ENCODE data around the gene SDK1. TPM values are rescaled to one million over a fixed set of nuclear protein-coding genes. Genes with fewer than 3 reads are reported as not detected.

SDK1 gene
- total RNA-seq, 1 donor from 2014 or later, result 10.9 TPM

DNA sequence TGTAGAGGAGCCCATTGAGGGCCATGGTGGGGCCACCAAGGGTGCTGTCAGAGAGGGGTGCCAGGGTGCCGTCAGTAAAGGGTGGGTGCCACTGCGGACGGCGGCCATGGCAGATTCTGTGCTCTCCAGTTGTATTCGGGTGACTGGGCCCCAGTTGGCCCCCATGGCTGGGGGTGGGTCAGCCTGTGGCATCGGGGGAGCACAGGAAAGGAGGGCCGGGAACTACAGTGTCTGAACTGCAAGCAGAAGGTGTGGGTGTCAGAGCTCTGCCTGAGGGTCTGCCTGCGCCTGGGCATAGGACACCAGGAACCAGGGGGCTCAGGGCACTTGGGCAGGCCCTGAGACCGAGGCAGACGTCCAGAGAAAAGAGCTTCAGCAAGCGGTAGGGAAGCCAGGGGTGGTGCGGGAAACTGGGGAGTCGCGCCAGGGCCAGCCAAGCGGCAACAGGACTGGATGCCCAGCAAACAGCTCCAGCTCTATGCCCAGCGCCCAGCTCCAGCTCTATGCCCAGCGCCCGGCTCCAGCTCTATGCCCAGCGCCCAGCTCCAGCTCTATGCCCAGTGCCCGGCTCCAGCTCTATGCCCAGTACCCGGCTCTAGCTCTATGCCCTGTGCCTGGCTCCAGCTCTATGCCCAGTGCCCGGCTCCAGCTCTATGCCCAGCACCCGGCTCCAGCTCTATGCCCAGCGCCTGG is 878.8 kb downstream of the SDK1 start:
- no peaks in the 10 kb centered on the region for H3K9me3 Mint-ChIP-seq (ENCODE audit: low read depth)
- no peaks in the 10 kb centered on the region for H3K27me3 Mint-ChIP-seq (ENCODE audit: low read depth)

DNA sequence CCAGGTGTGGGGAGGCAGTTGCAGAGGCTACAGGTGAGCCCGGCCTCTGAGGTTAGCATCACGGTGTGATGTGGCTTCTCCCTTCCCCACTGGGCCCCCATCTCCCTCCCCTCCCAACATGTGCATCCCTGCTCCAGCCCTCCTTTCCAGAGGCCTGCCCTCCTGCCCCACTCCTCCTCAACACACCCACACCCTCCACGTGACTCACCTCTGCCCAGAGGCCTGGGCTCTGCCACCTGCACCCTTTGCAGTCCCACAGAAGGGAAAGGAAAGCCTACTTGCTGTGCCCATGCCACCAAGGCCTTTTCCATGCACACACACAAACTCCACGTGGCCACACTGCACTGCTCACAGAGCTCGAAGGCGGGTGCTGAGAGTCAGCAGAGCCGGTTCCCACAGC is 880.4 kb downstream of the SDK1 start:
- TF ChIP-seq, protein P1, sequence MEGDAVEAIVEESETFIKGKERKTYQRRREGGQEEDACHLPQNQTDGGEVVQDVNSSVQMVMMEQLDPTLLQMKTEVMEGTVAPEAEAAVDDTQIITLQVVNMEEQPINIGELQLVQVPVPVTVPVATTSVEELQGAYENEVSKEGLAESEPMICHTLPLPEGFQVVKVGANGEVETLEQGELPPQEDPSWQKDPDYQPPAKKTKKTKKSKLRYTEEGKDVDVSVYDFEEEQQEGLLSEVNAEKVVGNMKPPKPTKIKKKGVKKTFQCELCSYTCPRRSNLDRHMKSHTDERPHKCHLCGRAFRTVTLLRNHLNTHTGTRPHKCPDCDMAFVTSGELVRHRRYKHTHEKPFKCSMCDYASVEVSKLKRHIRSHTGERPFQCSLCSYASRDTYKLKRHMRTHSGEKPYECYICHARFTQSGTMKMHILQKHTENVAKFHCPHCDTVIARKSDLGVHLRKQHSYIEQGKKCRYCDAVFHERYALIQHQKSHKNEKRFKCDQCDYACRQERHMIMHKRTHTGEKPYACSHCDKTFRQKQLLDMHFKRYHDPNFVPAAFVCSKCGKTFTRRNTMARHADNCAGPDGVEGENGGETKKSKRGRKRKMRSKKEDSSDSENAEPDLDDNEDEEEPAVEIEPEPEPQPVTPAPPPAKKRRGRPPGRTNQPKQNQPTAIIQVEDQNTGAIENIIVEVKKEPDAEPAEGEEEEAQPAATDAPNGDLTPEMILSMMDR (IDR thresholded peaks at IDR 0.05), result no peak
- Mint-ChIP-seq H3K27me3 (ENCODE audit: low read depth) (no peaks in the 10 kb centered on the region), H3K4me1 (ENCODE audit: low read depth) (no peaks in the 10 kb centered on the region), H3K4me3 (ENCODE audit: unreplicated experiment) (no peak overlapping the region), H3K9me3 (ENCODE audit: low read depth) (no peaks in the 10 kb centered on the region), H3K36me3 (ENCODE audit: low read depth) (peaks cover 3% of the 10 kb centered on the region), H3K27ac (ENCODE audit: unreplicated experiment) (no peak overlapping the region)
- peak; percentile 72 for DNase-seq (ENCODE audit: low spot score)

More for the DNA sequence above, 878.8 kb downstream of the SDK1 start:
- TF ChIP-seq, protein P1 (IDR thresholded peaks at IDR 0.05), result no peak
- Mint-ChIP-seq H3K4me1 (ENCODE audit: low read depth) (no peaks in the 10 kb centered on the region), H3K36me3 (ENCODE audit: low read depth) (peaks cover 2% of the 10 kb centered on the region), H3K4me3 (ENCODE audit: unreplicated experiment) (no peak overlapping the region), H3K27ac (ENCODE audit: unreplicated experiment) (no peak overlapping the region)
- peak; percentile 75 for DNase-seq (ENCODE audit: low spot score)

DNA sequence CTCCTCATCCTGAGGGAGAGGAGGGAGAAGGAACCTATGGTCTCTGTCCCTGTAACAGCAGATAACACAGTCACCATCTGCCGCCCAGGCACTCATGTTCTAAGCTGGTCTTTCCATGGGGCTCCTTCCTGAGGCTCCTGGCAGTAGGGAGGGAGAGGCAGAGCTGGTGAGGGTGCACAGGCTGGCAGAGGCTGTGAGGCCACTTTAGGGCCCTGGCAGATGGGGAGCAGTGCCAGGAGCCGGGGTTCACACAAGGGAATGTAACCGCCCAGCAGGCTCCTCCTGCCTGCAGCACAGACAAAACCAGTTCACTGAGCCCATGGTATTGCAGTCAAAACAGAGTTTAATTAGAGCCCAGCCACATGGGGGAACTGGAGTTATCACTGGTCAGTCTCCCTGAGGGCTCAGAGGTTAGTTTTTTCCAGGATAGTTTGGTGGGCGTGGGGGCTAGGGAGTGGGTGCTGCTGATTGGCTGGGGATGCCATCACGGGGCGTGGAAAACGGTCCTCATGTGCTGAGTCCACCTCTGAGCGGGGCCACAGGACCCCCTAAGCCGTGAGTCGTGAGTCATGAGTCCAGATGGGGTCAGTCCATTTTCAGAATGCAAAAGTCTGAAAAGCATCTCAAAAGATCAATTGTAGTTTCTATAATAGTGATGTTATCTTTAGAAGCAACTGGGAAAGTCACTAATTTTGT is 881.7 kb downstream of the SDK1 start:
- TF ChIP-seq, protein P1 (IDR thresholded peaks at IDR 0.05), result no peak
- DNase-seq (ENCODE audit: low spot score), result peak; percentile 67
- H3K9me3 Mint-ChIP-seq (ENCODE audit: low read depth), result peaks cover 4% of the 10 kb centered on the region
- H3K4me3 Mint-ChIP-seq (ENCODE audit: unreplicated experiment), result no peak overlapping the region
- peaks cover 7% of the 10 kb centered on the region for H3K36me3 Mint-ChIP-seq (ENCODE audit: low read depth)
- no peaks in the 10 kb centered on the region for H3K27me3 Mint-ChIP-seq (ENCODE audit: low read depth)
- H3K4me1 Mint-ChIP-seq (ENCODE audit: low read depth), result no peaks in the 10 kb centered on the region
- H3K27ac Mint-ChIP-seq (ENCODE audit: unreplicated experiment), result no peak overlapping the region

DNA sequence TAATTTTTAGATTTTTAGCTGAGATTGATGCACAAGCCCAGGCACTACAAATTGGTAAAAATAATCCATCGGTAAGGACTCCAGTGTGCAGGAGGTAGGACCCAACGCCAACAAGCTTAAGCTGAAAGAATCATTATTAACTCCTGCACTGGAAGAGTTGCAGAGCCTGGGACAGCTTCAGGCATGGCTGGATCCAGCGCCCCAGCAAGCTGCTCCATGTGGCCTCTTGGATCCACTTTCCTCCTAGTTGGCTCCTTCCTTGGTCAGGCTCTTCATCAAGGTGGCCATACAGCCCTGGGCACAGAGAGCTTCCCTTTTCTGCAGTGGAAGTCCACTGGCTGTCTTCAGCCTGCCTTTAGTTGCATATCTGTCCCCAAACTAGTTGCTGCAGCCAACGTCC is 883.6 kb downstream of the SDK1 start:
- Mint-ChIP-seq H3K9me3 (ENCODE audit: low read depth) (peaks cover 4% of the 10 kb centered on the region), H3K4me3 (ENCODE audit: unreplicated experiment) (no peak overlapping the region), H3K36me3 (ENCODE audit: low read depth) (peaks cover 7% of the 10 kb centered on the region), H3K4me1 (ENCODE audit: low read depth) (no peaks in the 10 kb centered on the region), H3K27ac (ENCODE audit: unreplicated experiment) (no peak overlapping the region), H3K27me3 (ENCODE audit: low read depth) (no peaks in the 10 kb centered on the region)
- TF ChIP-seq, protein P1 (IDR thresholded peaks at IDR 0.05), result no peak
- peak; percentile 32 for DNase-seq (ENCODE audit: low spot score)

DNA sequence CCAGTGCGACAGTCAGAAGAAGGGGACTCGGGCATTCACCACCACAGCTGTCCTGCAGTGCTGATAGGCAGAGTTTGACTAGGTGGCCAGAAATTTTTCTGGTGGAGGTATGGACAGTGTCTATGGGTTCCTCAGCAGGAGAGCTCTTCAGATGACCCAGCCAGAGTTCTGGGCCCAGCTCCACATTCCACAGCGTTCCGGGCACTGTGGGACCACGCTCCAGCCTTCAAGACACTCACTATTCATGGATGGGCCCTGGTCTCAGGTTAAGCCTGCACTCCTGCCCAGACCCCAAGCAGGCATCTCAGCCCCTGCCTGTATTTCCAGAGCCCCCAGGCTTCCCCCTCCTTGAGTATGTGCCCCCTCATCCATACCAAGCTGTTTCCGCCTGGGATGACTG is 884.1 kb downstream of the SDK1 start:
- no peak overlapping the region for H3K4me3 Mint-ChIP-seq (ENCODE audit: unreplicated experiment)
- no peak for DNase-seq (ENCODE audit: low spot score)
- peaks cover 4% of the 10 kb centered on the region for H3K9me3 Mint-ChIP-seq (ENCODE audit: low read depth)
- no peaks in the 10 kb centered on the region for H3K4me1 Mint-ChIP-seq (ENCODE audit: low read depth)
- no peak overlapping the region for H3K27ac Mint-ChIP-seq (ENCODE audit: unreplicated experiment)
- H3K27me3 Mint-ChIP-seq (ENCODE audit: low read depth), result no peaks in the 10 kb centered on the region
- TF ChIP-seq, protein P1 (IDR thresholded peaks at IDR 0.05), result no peak
- H3K36me3 Mint-ChIP-seq (ENCODE audit: low read depth), result peaks cover 7% of the 10 kb centered on the region

Measured in chondrocyte (in vitro differentiated cells).